Endodermal cell (in vitro differentiated cells): ENCODE measurements around the gene PAX7. TPM values are rescaled to one million over a fixed set of nuclear protein-coding genes. Genes with fewer than 3 reads are reported as not detected.

Experiments
- DNase-seq: peaks from one replicate; pipeline ENCODE4 v3.0.0-alpha.2; 2017
- H3K27ac ChIP-seq: 2 replicates; pipeline ENCODE4 v1.5.1; 2013; ENCODE audit warnings: mild to moderate bottlenecking, low read depth, low read length, moderate library complexity
- H3K27me3 ChIP-seq: 2 replicates; pipeline ENCODE4 v1.6.1; 2013; ENCODE audit warnings: mild to moderate bottlenecking, low read length, moderate library complexity; ENCODE audit not compliant: insufficient read depth, control insufficient read depth, poor library complexity, severe bottlenecking
- H3K36me3 ChIP-seq: 2 replicates; pipeline ENCODE4 v1.7.0; 2013; ENCODE audit warnings: mild to moderate bottlenecking, low read length, moderate library complexity; ENCODE audit not compliant: control insufficient read depth, insufficient read depth
- H3K4me1 ChIP-seq: one replicate; pipeline ENCODE4 v1.7.0; 2013; ENCODE audit warnings: low read length; ENCODE audit not compliant: control insufficient read depth, insufficient read depth
- H3K4me3 ChIP-seq: 2 replicates; pipeline ENCODE4 v1.5.1; 2013; ENCODE audit warnings: mild to moderate bottlenecking, low read length, moderate library complexity
- H3K9ac ChIP-seq: 2 replicates; pipeline ENCODE4 v1.6.1; 2013; ENCODE audit warnings: mild to moderate bottlenecking, low read length, moderate library complexity; ENCODE audit not compliant: poor library complexity, severe bottlenecking; ENCODE audit errors: extremely low read depth
- H3K9me3 ChIP-seq: 2 replicates; pipeline ENCODE4 v1.6.1; 2013; ENCODE audit warnings: mild to moderate bottlenecking, low read length, moderate library complexity; ENCODE audit not compliant: control insufficient read depth
- H3K27ac Mint-ChIP-seq: 2 replicates; pipeline ENCODE4 v1.8.0; 2020; ENCODE audit warnings: mixed read lengths
- H3K27me3 Mint-ChIP-seq: 2 replicates; pipeline ENCODE4 v1.8.0; 2021; ENCODE audit warnings: mild to moderate bottlenecking, mixed read lengths; ENCODE audit not compliant: insufficient read depth
- H3K36me3 Mint-ChIP-seq: 2 replicates; pipeline ENCODE4 v1.8.0; 2020; ENCODE audit warnings: low read depth, mixed read lengths
- H3K4me1 Mint-ChIP-seq: 2 replicates; pipeline ENCODE4 v1.8.0; 2020; ENCODE audit warnings: mixed read lengths
- H3K4me3 Mint-ChIP-seq: 2 replicates; pipeline ENCODE4 v1.8.0; 2020; ENCODE audit warnings: mild to moderate bottlenecking, moderate library complexity, mixed read lengths
- H3K9me3 Mint-ChIP-seq: 2 replicates; pipeline ENCODE4 v1.8.0; 2020; ENCODE audit warnings: mild to moderate bottlenecking, mixed read lengths
- CTCF ChIP-seq: fragments of 200-600 bp; sonication (generic); conservative IDR thresholded peaks from 2 replicates; pipeline ENCODE4 v1.5.0; 2021; ENCODE audit warnings: antibody characterized with exemption, mild to moderate bottlenecking
- WGBS, 2 experiments: methylation state at CpG; one replicate each; pipeline versions ENCODE4 v1.1.5 to v1.1.7; 2013; ENCODE audit warnings: missing lambda C conversion rate in 2 of 2, mixed read lengths in 1 of 2; ENCODE audit not compliant: insufficient coverage in 1 of 2, insufficient read length in 1 of 2; 5-methylcytosine and 5-hydroxymethylcytosine counted together
- total RNA-seq, 2 donors: library from RNA; stranded (reverse); fragmentation: NEBNext Ultra II Directional in 1 of 2; extraction: Animal tissue kit (Norgen Biotek cat#: 25700) in 1 of 2; gene quantifications; 2 replicates in 1 of 2; 3 replicates in 1 of 2; pipeline ENCODE4 v1.2.1, GENCODE V29; 2021

Gene PAX7
- total RNA-seq, 2 donors from 2014 or later = 2.2 to 2.4 TPM

DNA sequence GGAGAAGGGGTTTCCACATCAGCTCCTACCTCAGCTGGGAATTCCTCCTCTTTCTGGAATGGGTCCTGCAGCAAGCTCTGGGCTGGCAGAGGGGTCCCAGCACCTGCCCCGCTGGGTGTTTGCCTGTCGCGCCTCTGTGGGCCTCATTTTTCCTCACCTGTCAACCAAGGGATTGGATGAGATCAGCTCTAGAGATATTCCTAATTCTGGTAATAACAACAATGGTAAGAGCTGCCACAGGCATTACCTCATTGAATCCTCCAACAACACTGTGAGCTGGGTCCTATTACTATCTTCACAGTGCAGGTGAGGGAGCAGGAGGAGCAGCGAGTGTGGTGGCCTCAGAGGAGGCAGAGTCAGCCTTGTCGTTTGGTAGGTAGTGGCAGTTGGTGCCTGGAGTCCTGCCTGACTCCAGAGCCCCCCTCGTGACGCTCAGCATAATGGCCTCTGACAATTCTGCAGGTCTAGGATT lies 23.3 kb upstream of the PAX7 start:
- no peaks in the 10 kb centered on the region for H3K36me3 Mint-ChIP-seq
- Histone ChIP-seq H3K4me1 (no peaks in the 10 kb centered on the region), H3K27ac (no peak overlapping the region), H3K9me3 (no peaks in the 10 kb centered on the region), H3K27me3 (peaks cover 51% of the 10 kb centered on the region), H3K9ac (no peak overlapping the region), H3K4me3 (no peak overlapping the region), H3K36me3 (no peaks in the 10 kb centered on the region)
- no peak overlapping the region for H3K4me3 Mint-ChIP-seq
- DNase-seq = no peak
- WGBS, 2 experiments = 87 to 90% methylated on average over 3 to 7 of the region's 7 CpGs
- H3K9me3 Mint-ChIP-seq = no peaks in the 10 kb centered on the region
- H3K27me3 Mint-ChIP-seq = peaks cover 82% of the 10 kb centered on the region
- H3K27ac Mint-ChIP-seq = no peak overlapping the region
- no peaks in the 10 kb centered on the region for H3K4me1 Mint-ChIP-seq
- TF ChIP-seq CTCF = no peak

GRCh38 chr1:18608534-18608933 lies 22.1 kb upstream of the PAX7 start:
- H3K36me3 ChIP-seq = no peaks in the 10 kb centered on the region
- no peak overlapping the region for H3K4me3 ChIP-seq
- H3K4me1 ChIP-seq = no peaks in the 10 kb centered on the region
- Mint-ChIP-seq H3K27me3 (peaks cover 76% of the 10 kb centered on the region), H3K4me1 (no peaks in the 10 kb centered on the region), H3K27ac (no peak overlapping the region), H3K36me3 (no peaks in the 10 kb centered on the region), H3K9me3 (no peaks in the 10 kb centered on the region), H3K4me3 (no peak overlapping the region)
- H3K9ac ChIP-seq = no peak overlapping the region
- H3K9me3 ChIP-seq = no peaks in the 10 kb centered on the region
- H3K27me3 ChIP-seq = peaks cover 46% of the 10 kb centered on the region
- DNase-seq = no peak
- TF ChIP-seq CTCF = peak; percentile 67
- H3K27ac ChIP-seq = no peak overlapping the region
- 91 to 100% methylated on average over 1 of the region's 1 CpG for WGBS, 2 experiments

DNA sequence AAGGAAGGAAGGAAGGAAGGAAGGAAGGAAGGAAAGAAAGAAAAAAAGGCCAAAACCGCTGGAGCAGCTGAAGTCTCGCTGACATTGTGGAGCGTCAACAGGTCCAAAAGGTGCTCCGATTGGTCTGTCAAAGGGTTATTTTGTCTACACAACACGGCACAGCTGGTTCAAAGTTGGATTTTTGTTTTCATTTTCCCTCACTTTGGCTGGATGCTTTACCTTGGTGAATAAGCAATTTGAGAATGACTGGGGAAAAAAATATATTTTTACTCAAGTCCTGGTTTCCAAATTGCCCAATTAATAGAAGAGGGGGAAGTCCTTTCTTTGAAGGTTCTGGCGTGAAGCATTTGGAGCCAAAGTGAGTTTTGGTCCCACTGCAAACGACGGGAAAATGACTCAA lies 19.3 kb upstream of the PAX7 start:
- no peak for TF ChIP-seq CTCF
- no peak for DNase-seq
- Histone ChIP-seq H3K9me3 (no peaks in the 10 kb centered on the region), H3K9ac (no peak overlapping the region), H3K27me3 (peaks cover 51% of the 10 kb centered on the region), H3K4me3 (no peak overlapping the region), H3K36me3 (no peaks in the 10 kb centered on the region), H3K4me1 (no peaks in the 10 kb centered on the region), H3K27ac (no peak overlapping the region)
- no peak overlapping the region for H3K27ac Mint-ChIP-seq
- 79 to 81% methylated on average over 6 to 8 of the region's 8 CpGs for WGBS, 2 experiments
- H3K4me1 Mint-ChIP-seq = no peaks in the 10 kb centered on the region
- H3K4me3 Mint-ChIP-seq = no peak overlapping the region
- H3K27me3 Mint-ChIP-seq = peaks cover 79% of the 10 kb centered on the region
- no peaks in the 10 kb centered on the region for H3K36me3 Mint-ChIP-seq
- no peaks in the 10 kb centered on the region for H3K9me3 Mint-ChIP-seq
